Measurements from ENCODE around the gene STAB2.

Gene STAB2

GRCh38 chr12:103791350-103791920 is 204.4 kb downstream of the STAB2 start:
- H3K27me3 ChIP-seq (ENCODE audit: low read length) = no peaks in the 10 kb centered on the region
- H3K36me3 ChIP-seq (ENCODE audit: low read length) = no peaks in the 10 kb centered on the region
- H4K20me1 ChIP-seq (ENCODE audit: low read depth, low read length) = no peaks in the 10 kb centered on the region
- H3K9me2 ChIP-seq (replicated peaks; ENCODE audit: insufficient read depth, low read length) = no peaks in the 10 kb centered on the region
- H3F3A ChIP-seq (ENCODE audit: insufficient read depth) = no peaks in the 10 kb centered on the region
- H3K27ac ChIP-seq (ENCODE audit: low read depth, low read length) = no peak overlapping the region
- H3K79me2 ChIP-seq (ENCODE audit: insufficient read depth, low read length) = no peaks in the 10 kb centered on the region
- no peaks in the 10 kb centered on the region for H3K9me3 ChIP-seq (ENCODE audit: insufficient read depth, low read length)
- TF ChIP-seq EZH2phosphoT487 (conservative IDR thresholded peaks at IDR 0.05; ENCODE audit: low read length) (no peak), CTCF (IDR thresholded peaks at IDR 0.05; ENCODE audit: insufficient read depth, low read length, poor library complexity, severe bottlenecking) (no peak)
- H3K4me2 ChIP-seq (ENCODE audit: low read depth, low read length, poor library complexity, severe bottlenecking) = no peak overlapping the region
- no peak overlapping the region for H3K9ac ChIP-seq (ENCODE audit: low read length)
- H3K4me3 ChIP-seq (ENCODE audit: insufficient read depth, low read length, poor library complexity, severe bottlenecking) = no peak overlapping the region
- H2AFZ ChIP-seq (ENCODE audit: low read depth, low read length, severe bottlenecking) = no peak overlapping the region

- no peaks in the 10 kb centered on the region for H4K20me1 ChIP-seq (ENCODE audit: low read depth, low read length)
Observed at GRCh38 chr12:103793046-103793445, 206.0 kb downstream of the STAB2 start.

GRCh38 chr12:103793512-103794045 is 206.5 kb downstream of the STAB2 start:
- Histone ChIP-seq H3K27me3 (ENCODE audit: low read length) (no peaks in the 10 kb centered on the region), H3K36me3 (ENCODE audit: low read length) (no peaks in the 10 kb centered on the region), H3F3A (ENCODE audit: insufficient read depth) (no peaks in the 10 kb centered on the region), H4K20me1 (ENCODE audit: low read depth, low read length) (no peaks in the 10 kb centered on the region), H3K4me2 (ENCODE audit: low read depth, low read length, poor library complexity, severe bottlenecking) (no peak overlapping the region), H3K9me3 (ENCODE audit: insufficient read depth, low read length) (no peaks in the 10 kb centered on the region), H3K79me2 (ENCODE audit: insufficient read depth, low read length) (no peaks in the 10 kb centered on the region), H3K27ac (ENCODE audit: low read depth, low read length) (no peak overlapping the region), H3K9me2 (replicated peaks; ENCODE audit: insufficient read depth, low read length) (no peaks in the 10 kb centered on the region), H3K4me3 (ENCODE audit: insufficient read depth, low read length, poor library complexity, severe bottlenecking) (no peak overlapping the region), H2AFZ (ENCODE audit: low read depth, low read length, severe bottlenecking) (no peak overlapping the region), H3K9ac (ENCODE audit: low read length) (no peak overlapping the region)
- no peak for TF ChIP-seq EZH2phosphoT487 (conservative IDR thresholded peaks at IDR 0.05; ENCODE audit: low read length)
- no peak for TF ChIP-seq CTCF (IDR thresholded peaks at IDR 0.05; ENCODE audit: insufficient read depth, low read length, poor library complexity, severe bottlenecking)

More at GRCh38 chr12:103793046-103793445, 206.0 kb downstream of the STAB2 start:
- Histone ChIP-seq H3K27me3 (ENCODE audit: low read length) (no peaks in the 10 kb centered on the region), H3K36me3 (ENCODE audit: low read length) (no peaks in the 10 kb centered on the region), H3K9me3 (ENCODE audit: insufficient read depth, low read length) (no peaks in the 10 kb centered on the region), H3K27ac (ENCODE audit: low read depth, low read length) (no peak overlapping the region), H3K9ac (ENCODE audit: low read length) (no peak overlapping the region), H2AFZ (ENCODE audit: low read depth, low read length, severe bottlenecking) (no peak overlapping the region), H3F3A (ENCODE audit: insufficient read depth) (no peaks in the 10 kb centered on the region), H3K9me2 (replicated peaks; ENCODE audit: insufficient read depth, low read length) (no peaks in the 10 kb centered on the region), H3K4me3 (ENCODE audit: insufficient read depth, low read length, poor library complexity, severe bottlenecking) (no peak overlapping the region), H3K4me2 (ENCODE audit: low read depth, low read length, poor library complexity, severe bottlenecking) (no peak overlapping the region), H3K79me2 (ENCODE audit: insufficient read depth, low read length) (no peaks in the 10 kb centered on the region)
- TF ChIP-seq CTCF (IDR thresholded peaks at IDR 0.05; ENCODE audit: insufficient read depth, low read length, poor library complexity, severe bottlenecking) (no peak), EZH2phosphoT487 (conservative IDR thresholded peaks at IDR 0.05; ENCODE audit: low read length) (no peak)

Data from SU-DHL-6 (cell line).